IMR-90 (cell line): Measurements from ENCODE around the gene SLC29A2.

Experiments used
- FOS ChIP-seq: fragments of 150-350 bp; IDR thresholded peaks from 2 replicates; pipeline ENCODE4 v1.6.1; 2016; ENCODE audit warnings: low read depth, low read length
- MXI1 ChIP-seq: IDR thresholded peaks from 2 replicates; pipeline ENCODE4 v1.6.1; 2012; ENCODE audit warnings: low read depth, mild to moderate bottlenecking, low read length, moderate library complexity, borderline replicate concordance
- TF ChIP-seq, protein P1 (sequence below): conservative IDR thresholded peaks from 2 replicates; pipeline ENCODE4 v1.5.1; 2012; ENCODE audit warnings: mild to moderate bottlenecking, low read depth, low read length, improper control_type of control experiment
- TF ChIP-seq, protein P2 (sequence below): fragments of 150-350 bp; IDR thresholded peaks from 2 replicates; pipeline ENCODE4 v1.6.1; 2016; ENCODE audit warnings: low read depth, mild to moderate bottlenecking, low read length, moderate library complexity, borderline replicate concordance

DNA sequence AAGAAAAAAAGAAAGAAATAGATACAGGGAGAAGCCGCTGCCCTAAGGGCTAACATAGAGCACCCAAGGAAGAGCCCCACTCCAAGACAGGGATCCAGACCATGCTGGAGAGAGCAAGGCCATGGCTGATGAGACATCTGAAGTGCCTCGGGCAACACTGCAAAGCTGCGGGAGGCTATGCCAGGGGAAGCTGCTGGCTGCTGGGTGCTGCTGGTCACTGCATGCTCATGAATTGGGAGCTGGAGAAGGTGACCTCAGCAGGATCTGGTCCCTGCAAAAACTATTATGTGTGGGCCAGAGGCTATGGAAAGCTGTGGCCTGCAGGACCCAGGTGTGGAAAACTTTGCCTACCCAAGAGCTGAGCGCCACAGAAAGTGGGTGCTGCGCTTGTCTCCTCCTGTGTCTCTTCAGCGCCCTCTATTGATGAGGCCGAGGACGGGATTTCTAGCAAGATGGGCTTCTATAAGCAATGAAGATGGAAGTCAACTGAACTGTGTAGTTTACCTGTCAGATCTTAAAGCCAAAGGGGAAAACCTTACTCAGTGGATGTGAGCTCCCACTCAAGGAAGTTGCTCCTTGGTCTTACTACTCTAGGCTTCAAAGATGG, 17.3 kb upstream of the SLC29A2 start:
- TF ChIP-seq, protein P1, sequence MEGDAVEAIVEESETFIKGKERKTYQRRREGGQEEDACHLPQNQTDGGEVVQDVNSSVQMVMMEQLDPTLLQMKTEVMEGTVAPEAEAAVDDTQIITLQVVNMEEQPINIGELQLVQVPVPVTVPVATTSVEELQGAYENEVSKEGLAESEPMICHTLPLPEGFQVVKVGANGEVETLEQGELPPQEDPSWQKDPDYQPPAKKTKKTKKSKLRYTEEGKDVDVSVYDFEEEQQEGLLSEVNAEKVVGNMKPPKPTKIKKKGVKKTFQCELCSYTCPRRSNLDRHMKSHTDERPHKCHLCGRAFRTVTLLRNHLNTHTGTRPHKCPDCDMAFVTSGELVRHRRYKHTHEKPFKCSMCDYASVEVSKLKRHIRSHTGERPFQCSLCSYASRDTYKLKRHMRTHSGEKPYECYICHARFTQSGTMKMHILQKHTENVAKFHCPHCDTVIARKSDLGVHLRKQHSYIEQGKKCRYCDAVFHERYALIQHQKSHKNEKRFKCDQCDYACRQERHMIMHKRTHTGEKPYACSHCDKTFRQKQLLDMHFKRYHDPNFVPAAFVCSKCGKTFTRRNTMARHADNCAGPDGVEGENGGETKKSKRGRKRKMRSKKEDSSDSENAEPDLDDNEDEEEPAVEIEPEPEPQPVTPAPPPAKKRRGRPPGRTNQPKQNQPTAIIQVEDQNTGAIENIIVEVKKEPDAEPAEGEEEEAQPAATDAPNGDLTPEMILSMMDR, result peak; percentile 80
- TF ChIP-seq FOS (no peak), MXI1 (no peak)
- TF ChIP-seq, protein P2, sequence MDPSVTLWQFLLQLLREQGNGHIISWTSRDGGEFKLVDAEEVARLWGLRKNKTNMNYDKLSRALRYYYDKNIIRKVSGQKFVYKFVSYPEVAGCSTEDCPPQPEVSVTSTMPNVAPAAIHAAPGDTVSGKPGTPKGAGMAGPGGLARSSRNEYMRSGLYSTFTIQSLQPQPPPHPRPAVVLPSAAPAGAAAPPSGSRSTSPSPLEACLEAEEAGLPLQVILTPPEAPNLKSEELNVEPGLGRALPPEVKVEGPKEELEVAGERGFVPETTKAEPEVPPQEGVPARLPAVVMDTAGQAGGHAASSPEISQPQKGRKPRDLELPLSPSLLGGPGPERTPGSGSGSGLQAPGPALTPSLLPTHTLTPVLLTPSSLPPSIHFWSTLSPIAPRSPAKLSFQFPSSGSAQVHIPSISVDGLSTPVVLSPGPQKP, result no peak
